Measurements from ENCODE around the gene DBN1.

The DBN1 gene

GRCh38 chr5:177496070-177496726 lies 22.8 kb upstream of the DBN1 start:
- in situ Hi-C loops (cut with HindIII; ENCODE audit: low sequenced_read_pairs), result no loop called here
- TF ChIP-seq, protein P1, sequence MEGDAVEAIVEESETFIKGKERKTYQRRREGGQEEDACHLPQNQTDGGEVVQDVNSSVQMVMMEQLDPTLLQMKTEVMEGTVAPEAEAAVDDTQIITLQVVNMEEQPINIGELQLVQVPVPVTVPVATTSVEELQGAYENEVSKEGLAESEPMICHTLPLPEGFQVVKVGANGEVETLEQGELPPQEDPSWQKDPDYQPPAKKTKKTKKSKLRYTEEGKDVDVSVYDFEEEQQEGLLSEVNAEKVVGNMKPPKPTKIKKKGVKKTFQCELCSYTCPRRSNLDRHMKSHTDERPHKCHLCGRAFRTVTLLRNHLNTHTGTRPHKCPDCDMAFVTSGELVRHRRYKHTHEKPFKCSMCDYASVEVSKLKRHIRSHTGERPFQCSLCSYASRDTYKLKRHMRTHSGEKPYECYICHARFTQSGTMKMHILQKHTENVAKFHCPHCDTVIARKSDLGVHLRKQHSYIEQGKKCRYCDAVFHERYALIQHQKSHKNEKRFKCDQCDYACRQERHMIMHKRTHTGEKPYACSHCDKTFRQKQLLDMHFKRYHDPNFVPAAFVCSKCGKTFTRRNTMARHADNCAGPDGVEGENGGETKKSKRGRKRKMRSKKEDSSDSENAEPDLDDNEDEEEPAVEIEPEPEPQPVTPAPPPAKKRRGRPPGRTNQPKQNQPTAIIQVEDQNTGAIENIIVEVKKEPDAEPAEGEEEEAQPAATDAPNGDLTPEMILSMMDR (IDR thresholded peaks at IDR 0.05; ENCODE audit: low read depth, low read length), result peak; percentile 51
- peak; percentile 72 for DNase-seq (ENCODE audit: low read depth, low spot score)
- H3K4me3 ChIP-seq (ENCODE audit: low read depth, low read length), result peak overlapping the region; percentile 65

GRCh38 chr5:177495243-177496060 lies 22.0 kb upstream of the DBN1 start:
- peak; percentile 97 for DNase-seq (ENCODE audit: low read depth, low spot score)
- peak overlapping the region; percentile 65 for H3K4me3 ChIP-seq (ENCODE audit: low read depth, low read length)
- in situ Hi-C loops (cut with HindIII; ENCODE audit: low sequenced_read_pairs), result no loop called here
- TF ChIP-seq, protein P1 (IDR thresholded peaks at IDR 0.05; ENCODE audit: low read depth, low read length), result no peak

GRCh38 chr5:177494346-177495195 lies 21.1 kb upstream of the DBN1 start:
- TF ChIP-seq, protein P1 (IDR thresholded peaks at IDR 0.05; ENCODE audit: low read depth, low read length), result peak; percentile 45
- peak overlapping the region; percentile 65 for H3K4me3 ChIP-seq (ENCODE audit: low read depth, low read length)
- DNase-seq (ENCODE audit: low read depth, low spot score), result peak; percentile 96
- in situ Hi-C loops (cut with HindIII; ENCODE audit: low sequenced_read_pairs), result no loop called here

GRCh38 chr5:177493795-177494345 lies 20.4 kb upstream of the DBN1 start:
- no peak for DNase-seq (ENCODE audit: low read depth, low spot score)
- no peak overlapping the region for H3K4me3 ChIP-seq (ENCODE audit: low read depth, low read length)
- in situ Hi-C loops (cut with HindIII; ENCODE audit: low sequenced_read_pairs), result no loop called here
- TF ChIP-seq, protein P1 (IDR thresholded peaks at IDR 0.05; ENCODE audit: low read depth, low read length), result no peak

DNA sequence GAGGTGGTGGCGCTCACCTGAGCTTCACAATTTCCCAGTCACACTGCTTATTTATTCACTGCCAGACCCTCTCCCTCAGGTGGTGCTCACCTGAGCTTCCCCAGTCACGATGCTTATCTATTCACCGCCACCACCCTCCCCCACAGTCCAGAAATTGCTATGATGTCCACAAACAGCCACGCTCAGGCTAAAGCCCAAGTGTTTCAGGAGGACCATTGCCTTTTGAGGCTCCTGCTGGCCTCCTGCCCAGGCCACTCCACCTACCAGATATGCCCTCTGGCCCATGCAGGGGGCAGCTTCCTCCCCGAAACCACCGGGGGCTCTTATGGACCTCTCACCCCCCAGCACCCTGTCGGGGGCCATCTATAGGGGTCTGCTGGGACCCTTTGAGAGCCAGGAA lies 19.4 kb upstream of the DBN1 start:
- H3K4me3 ChIP-seq (ENCODE audit: low read depth, low read length), result no peak overlapping the region
- in situ Hi-C loops (cut with HindIII; ENCODE audit: low sequenced_read_pairs), result no loop called here
- DNase-seq (ENCODE audit: low read depth, low spot score), result no peak
- TF ChIP-seq, protein P1 (IDR thresholded peaks at IDR 0.05; ENCODE audit: low read depth, low read length), result no peak

All from astrocyte of the spinal cord (primary cell).